Measurements from ENCODE around the gene MLLT1.

DNA sequence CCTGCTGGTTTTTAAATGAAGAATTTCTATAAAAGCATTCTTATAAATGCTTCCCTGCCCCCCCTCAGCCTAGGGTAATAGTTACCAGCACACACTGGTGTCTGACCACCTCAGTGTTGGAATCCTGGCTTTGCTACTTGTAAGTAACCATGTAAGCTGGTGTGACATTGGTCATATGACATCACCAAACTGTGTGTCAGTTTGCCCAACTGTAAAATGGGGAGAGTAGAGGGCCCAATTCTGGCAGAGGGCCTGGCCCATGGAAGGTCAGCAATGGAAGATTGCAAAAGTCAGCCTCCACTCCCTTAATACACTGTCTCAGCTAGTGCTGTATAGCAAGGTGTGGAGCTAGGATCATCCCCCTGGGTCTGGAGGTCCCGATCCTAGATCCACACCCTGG is 112.7 kb downstream of the MLLT1 start:
- TF ChIP-seq, protein P1, sequence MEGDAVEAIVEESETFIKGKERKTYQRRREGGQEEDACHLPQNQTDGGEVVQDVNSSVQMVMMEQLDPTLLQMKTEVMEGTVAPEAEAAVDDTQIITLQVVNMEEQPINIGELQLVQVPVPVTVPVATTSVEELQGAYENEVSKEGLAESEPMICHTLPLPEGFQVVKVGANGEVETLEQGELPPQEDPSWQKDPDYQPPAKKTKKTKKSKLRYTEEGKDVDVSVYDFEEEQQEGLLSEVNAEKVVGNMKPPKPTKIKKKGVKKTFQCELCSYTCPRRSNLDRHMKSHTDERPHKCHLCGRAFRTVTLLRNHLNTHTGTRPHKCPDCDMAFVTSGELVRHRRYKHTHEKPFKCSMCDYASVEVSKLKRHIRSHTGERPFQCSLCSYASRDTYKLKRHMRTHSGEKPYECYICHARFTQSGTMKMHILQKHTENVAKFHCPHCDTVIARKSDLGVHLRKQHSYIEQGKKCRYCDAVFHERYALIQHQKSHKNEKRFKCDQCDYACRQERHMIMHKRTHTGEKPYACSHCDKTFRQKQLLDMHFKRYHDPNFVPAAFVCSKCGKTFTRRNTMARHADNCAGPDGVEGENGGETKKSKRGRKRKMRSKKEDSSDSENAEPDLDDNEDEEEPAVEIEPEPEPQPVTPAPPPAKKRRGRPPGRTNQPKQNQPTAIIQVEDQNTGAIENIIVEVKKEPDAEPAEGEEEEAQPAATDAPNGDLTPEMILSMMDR (conservative IDR thresholded peaks at IDR 0.05; ENCODE audit: low read depth, low read length), result no peak
- TF ChIP-seq EZH2 (IDR thresholded peaks at IDR 0.05; ENCODE audit: borderline replicate concordance, low read depth, low read length, poor library complexity, severe bottlenecking), result no peak
